ENCODE data around the gene RPTOR. TPM values are rescaled to one million over a fixed set of nuclear protein-coding genes. Genes with fewer than 3 reads are reported as not detected.
"Not testable (repeated sequence)": the region's sequence is repeated elsewhere in the genome, so short reads cannot be mapped to it uniquely, and the experiment has no call there.

RPTOR gene
- total RNA-seq, 1 donor from 2014 or later: 21.8 TPM

DNA sequence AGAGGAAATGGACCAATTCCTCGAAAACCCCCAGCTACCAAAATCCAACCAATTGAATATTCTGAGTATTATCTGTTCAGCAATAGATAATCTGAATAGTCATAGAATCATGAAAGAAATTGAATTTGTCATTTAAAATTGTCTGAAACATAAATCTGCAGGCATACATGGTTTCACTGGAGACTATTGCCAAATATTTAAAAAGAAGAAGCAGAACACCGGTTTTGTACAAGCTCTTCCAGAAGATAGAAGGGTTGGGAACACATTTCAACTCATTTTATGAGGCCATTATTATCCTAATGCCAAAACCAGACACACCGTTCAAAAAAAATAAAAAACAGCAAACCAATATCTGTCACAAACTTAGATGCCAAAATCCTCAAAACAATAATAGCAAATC is 195.5 kb downstream of the RPTOR start:
- no peaks in the 10 kb centered on the region for H3K36me3 ChIP-seq
- TF ChIP-seq, protein P1, sequence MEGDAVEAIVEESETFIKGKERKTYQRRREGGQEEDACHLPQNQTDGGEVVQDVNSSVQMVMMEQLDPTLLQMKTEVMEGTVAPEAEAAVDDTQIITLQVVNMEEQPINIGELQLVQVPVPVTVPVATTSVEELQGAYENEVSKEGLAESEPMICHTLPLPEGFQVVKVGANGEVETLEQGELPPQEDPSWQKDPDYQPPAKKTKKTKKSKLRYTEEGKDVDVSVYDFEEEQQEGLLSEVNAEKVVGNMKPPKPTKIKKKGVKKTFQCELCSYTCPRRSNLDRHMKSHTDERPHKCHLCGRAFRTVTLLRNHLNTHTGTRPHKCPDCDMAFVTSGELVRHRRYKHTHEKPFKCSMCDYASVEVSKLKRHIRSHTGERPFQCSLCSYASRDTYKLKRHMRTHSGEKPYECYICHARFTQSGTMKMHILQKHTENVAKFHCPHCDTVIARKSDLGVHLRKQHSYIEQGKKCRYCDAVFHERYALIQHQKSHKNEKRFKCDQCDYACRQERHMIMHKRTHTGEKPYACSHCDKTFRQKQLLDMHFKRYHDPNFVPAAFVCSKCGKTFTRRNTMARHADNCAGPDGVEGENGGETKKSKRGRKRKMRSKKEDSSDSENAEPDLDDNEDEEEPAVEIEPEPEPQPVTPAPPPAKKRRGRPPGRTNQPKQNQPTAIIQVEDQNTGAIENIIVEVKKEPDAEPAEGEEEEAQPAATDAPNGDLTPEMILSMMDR (IDR thresholded peaks at IDR 0.05; ENCODE audit: borderline replicate concordance): no peak
- H3K4me3 ChIP-seq: no peak overlapping the region
- H3K9me3 ChIP-seq (replicated peaks): no peaks in the 10 kb centered on the region
- intact Hi-C loops (cut with micrococcal nuclease): no loop called here
- no peak overlapping the region for H3K27ac ChIP-seq (replicated peaks)
- DNase-seq: no peak
- H3K4me1 ChIP-seq: peaks cover 11% of the 10 kb centered on the region
- no peaks in the 10 kb centered on the region for H3K27me3 ChIP-seq (ENCODE audit: low read depth)

DNA sequence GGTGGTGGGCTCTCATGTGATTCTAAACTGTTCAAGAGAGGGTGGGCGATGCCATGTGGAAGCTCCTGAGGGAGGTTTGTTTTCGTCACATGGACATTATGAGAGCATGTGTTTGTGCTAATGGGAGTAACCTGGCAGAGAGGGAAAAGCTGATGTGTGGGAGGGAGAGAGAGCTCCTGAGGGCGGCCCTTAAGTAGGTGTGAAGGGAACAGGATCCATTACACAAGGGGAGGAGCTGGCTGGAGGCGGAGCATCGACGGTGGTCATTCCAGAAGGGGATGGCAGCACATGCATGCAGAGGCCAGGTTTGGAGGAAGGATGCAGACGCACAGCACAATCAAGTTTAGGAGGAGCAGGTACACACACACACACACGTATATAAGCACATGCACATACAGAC is 197.5 kb downstream of the RPTOR start:
- Histone ChIP-seq H3K36me3 (no peaks in the 10 kb centered on the region), H3K9me3 (replicated peaks) (no peaks in the 10 kb centered on the region), H3K27me3 (ENCODE audit: low read depth) (no peaks in the 10 kb centered on the region), H3K27ac (replicated peaks) (no peak overlapping the region), H3K4me1 (peaks cover 12% of the 10 kb centered on the region), H3K4me3 (no peak overlapping the region)
- intact Hi-C loops (cut with micrococcal nuclease): no loop called here
- no peak for DNase-seq
- TF ChIP-seq, protein P1 (IDR thresholded peaks at IDR 0.05; ENCODE audit: borderline replicate concordance): no peak

DNA sequence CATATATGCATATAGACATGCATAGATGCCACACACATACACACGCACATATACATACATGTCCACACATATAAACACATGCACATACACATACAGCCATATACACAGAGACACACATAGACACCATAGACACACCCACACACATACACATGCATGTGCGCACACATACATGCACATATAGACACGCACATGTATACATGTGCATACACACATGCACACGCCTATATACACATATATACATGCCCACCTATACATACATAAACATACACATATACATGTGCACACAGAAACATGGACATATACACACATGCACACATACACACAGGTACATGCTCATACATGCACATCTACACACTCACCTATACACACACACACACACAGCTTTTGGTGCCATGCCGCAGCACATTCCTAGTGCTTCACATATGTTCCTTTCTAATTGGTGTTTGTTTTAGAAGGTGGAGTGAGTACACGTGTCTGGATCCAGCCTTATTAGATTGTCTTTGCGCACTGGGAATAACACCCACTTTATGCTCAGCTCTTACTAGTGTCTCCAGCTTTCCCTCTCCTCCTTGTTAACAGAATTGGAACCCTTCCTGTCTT is 198.0 kb downstream of the RPTOR start:
- H3K9me3 ChIP-seq (replicated peaks): no peaks in the 10 kb centered on the region
- H3K36me3 ChIP-seq: no peaks in the 10 kb centered on the region
- TF ChIP-seq, protein P1 (IDR thresholded peaks at IDR 0.05; ENCODE audit: borderline replicate concordance): no peak
- peaks cover 12% of the 10 kb centered on the region for H3K4me1 ChIP-seq
- H3K4me3 ChIP-seq: no peak overlapping the region
- no peak overlapping the region for H3K27ac ChIP-seq (replicated peaks)
- no peak for DNase-seq
- H3K27me3 ChIP-seq (ENCODE audit: low read depth): no peaks in the 10 kb centered on the region
- intact Hi-C loops (cut with micrococcal nuclease): no loop called here

DNA sequence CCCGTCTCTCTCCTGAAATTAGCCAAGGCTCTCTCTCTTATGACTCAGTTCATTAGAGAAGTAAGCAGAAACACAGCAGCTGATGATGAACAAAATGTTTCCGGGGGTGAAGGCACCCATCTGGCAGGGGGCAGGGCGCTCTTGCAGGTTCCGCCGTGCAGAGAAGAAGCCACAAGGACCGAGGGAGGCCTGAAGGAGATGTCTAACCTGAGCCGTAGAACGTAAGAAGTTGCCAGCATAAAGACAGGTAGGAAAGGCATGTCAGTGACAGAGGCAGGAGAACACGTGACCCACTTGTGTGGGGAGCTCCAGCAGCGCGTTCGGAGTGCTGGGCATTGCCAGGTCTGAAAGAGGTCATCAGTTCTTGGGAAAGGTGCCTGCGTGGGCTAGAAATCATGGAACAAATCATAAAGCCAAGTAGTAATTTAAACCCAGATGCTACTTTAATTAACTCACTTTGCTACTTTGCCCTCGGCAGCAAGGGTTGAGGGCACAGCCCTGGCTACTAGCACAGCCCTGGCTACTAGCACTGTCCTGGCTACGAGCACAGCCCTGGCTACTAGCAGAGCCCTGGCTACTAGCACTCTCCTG is 198.6 kb downstream of the RPTOR start:
- TF ChIP-seq, protein P1 (IDR thresholded peaks at IDR 0.05; ENCODE audit: borderline replicate concordance): no peak
- no peak for DNase-seq
- Histone ChIP-seq H3K36me3 (no peaks in the 10 kb centered on the region), H3K4me3 (no peak overlapping the region), H3K9me3 (replicated peaks) (no peaks in the 10 kb centered on the region), H3K27me3 (ENCODE audit: low read depth) (no peaks in the 10 kb centered on the region), H3K27ac (replicated peaks) (no peak overlapping the region), H3K4me1 (peaks cover 12% of the 10 kb centered on the region)
- intact Hi-C loops (cut with micrococcal nuclease): no loop called here

DNA sequence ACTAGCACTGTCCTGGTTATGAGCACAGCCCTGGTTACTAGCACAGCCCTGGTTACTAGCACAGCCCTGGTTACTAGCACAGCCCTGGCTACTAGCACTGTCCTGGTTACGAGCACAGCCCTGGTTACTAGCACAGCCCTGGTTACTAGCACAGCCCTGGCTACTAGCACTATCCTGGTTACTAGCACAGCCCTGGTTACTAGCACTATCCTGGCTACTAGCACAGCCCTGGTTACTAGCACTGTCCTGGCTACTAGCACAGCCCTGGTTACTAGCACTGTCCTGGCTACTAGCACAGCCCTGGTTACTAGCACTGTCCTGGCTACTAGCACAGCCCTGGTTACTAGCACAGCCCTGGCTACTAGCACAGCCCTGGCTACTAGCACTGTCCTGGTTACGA is 199.3 kb downstream of the RPTOR start:
- H3K4me3 ChIP-seq; H3K27me3 ChIP-seq (ENCODE audit: low read depth); H3K36me3 ChIP-seq; DNase-seq; intact Hi-C loops (cut with micrococcal nuclease); H3K27ac ChIP-seq (replicated peaks); H3K9me3 ChIP-seq (replicated peaks): not testable (repeated sequence)
- peaks cover 12% of the 10 kb centered on the region for H3K4me1 ChIP-seq

DNA sequence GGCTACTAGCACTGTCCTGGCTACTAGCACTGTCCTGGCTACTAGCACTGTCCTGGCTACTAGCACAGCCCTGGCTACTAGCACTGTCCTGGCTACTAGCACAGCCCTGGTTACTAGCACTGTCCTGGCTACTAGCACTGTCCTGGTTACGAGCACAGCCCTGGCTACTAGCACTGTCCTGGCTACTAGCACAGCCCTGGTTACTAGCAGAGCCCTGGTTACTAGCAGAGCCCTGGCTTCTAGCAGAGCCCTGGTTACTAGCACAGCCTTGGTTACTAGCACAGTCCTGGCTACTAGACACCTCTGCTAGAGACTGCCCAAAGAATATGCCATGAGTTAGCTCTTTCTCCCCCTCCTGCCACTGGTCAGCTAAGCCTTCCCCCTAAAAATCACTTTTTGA is 200.1 kb downstream of the RPTOR start:
- intact Hi-C loops (cut with micrococcal nuclease); H3K4me3 ChIP-seq; H3K36me3 ChIP-seq; DNase-seq; H3K27me3 ChIP-seq (ENCODE audit: low read depth); H3K27ac ChIP-seq (replicated peaks); H3K9me3 ChIP-seq (replicated peaks): not testable (repeated sequence)
- H3K4me1 ChIP-seq: peaks cover 12% of the 10 kb centered on the region
